Activated gamma-delta T cell treated with Interleukin-2 at 50 U/mL for 16 hours (primary cell): Measurements from ENCODE around the gene EGFLAM.
A peak's percentile ranks its signal among the peaks of the same experiment; 100 is the strongest.
"Not testable (repeated sequence)": the region's sequence is repeated elsewhere in the genome, so short reads cannot be mapped to it uniquely, and the experiment has no call there.

Experiments
- DNase-seq: peaks from one replicate; pipeline ENCODE4 v3.0.0-alpha.2; 2020

EGFLAM gene

DNA sequence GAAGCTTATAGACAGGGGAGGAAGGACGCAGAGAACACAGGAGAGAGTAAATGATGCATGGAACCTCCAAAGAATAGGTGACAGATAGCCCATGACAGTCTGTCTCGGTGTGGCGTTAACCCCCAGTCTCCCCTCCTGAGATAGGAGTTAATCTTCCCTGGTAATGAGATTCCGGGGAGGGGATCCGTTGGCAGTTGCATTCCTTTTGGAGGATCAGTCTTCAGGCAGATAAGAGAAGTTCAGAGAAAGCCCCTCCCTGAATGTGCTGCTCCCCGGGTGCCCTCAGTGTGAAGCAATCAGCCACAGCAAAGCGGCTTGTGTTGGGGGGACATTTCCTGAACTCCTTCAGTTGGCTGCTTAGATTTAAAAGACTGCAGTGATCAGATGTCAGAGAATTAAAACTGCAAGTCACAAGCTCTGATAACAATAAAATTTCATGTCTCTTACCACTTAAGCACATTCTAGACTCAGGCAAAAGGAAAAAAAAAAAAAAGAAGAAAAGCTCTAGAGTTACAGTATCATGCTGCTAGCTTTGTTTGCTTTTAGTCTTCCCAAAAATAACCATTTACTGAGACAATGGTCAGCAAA lies 121.1 kb downstream of the EGFLAM start:
- no peak for DNase-seq

- DNase-seq = no peak
These were observed 122.2 kb downstream of the EGFLAM start for GRCh38 chr5:38380537-38380936.

GRCh38 chr5:38381361-38381760 lies 123.0 kb downstream of the EGFLAM start:
- DNase-seq = no peak

DNA sequence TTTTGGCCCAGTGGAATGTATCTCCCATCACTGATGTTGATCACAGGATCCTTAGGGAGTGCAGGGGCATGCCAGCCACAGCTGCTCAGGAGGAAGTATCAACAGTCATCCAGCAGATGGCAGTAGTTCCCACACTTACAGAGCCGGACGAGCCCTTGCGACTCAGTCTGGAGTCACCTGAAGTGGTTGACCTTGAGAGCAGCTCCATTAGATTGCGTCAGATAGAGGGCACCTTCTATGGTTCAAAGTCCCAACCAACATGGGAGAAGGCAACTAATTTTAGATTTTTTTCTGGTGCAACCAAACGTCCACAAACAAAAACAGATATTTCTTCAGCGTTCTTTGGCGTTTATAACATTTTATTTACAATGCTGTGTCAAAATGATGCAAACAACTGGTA lies 124.5 kb downstream of the EGFLAM start:
- peak; percentile 16 for DNase-seq

- no peak for DNase-seq
These were observed 125.3 kb downstream of the EGFLAM start for GRCh38 chr5:38383701-38384100.

DNA sequence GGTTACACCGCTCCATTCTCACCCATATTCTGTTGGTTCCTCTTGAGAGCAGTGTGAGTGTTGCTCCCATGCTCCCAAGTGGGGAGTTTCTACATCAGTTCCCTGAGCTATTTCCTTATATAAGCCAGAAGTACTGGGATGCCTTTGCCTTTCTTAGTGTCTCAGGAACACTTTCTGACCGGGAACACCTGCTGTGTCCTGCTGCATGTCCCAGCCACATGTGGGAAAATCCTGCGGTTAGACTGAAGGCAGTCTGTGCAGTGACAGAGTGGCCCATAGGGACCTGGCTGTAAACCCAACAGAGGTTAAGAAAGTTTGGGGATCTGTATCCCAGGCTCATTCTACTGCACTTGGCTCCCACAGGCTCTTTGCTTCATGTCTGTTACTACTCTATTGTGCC lies 126.0 kb downstream of the EGFLAM start:
- no peak for DNase-seq

DNA sequence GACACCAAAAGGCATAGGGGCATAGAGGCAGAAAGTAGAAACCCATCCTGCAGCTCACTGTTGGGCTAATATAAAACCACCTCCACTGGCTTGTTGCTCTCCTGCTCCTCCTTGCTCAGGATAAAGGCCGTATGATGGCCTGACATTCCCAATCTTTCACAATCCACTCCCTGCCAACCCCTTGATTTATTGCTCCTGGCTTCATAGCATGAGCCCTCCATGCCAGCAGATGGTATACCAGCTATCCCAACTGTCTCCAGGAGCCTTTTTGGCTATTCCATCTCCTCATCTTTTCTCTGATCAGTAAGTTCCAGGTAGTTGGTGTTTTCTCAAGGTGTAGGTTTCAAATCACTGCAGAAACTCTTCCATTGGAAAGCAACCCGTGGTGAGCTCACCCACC lies 128.8 kb downstream of the EGFLAM start:
- DNase-seq = no peak

DNA sequence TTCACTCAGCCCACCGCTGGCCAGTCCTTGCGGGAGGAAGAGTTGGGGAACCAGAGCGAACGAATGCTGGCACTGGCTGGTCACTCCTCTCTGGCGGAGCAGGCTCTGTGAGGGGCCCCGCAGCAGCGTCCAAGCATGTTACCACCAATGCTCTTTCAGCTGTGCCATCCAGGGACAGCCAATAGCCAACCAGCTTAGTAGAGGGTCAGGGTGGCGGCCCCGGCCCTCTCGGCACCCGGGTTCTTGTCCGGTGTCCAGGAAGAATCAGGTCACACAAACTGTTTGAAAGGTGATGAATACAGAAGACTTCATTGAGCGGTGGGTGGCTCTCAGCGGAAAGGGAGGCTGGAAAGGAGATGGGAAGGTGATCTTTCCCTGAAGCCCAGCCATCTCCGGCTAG lies 135.3 kb downstream of the EGFLAM start:
- no peak for DNase-seq

DNA sequence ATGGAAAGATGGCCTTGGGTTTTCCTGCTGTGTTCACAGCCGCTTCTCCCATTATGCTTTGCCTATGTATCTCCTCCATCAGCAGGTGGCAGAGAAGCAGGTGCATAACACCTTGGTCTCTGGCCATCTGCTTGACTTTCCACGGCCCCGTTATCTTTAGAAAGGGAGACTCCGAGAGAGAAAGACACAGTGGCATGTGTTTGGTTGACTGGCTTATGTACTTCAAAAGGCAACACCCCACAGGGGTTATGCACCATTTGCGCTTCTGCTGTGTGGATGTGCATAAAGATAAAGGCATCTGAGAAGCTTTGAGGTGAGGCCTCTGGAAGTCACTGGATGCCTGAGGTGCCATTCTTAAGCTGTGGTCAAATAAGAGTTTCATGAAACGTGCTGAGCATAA lies 138.4 kb downstream of the EGFLAM start:
- DNase-seq = no peak

DNA sequence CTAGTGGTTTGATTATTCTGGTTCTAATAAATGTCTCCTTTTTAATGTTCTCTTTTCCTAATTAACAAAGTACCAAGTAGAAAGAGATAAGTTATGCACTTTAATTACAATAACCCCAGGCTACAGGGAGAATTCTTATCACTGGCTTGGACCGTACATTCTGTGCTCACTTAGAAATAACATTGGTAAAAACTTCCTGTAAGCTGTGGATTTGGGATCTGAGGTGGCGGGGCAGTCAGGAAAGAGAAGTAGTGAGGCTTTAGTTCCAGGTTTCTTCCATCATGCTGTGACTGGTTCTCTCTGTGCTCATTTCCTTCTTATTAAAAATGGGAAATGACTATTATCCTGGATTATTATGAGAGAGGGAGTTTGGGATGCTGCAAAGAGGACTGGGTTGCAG lies 142.0 kb downstream of the EGFLAM start:
- no peak for DNase-seq

- no peak for DNase-seq
These were observed 142.8 kb downstream of the EGFLAM start for GRCh38 chr5:38401145-38401544.

DNA sequence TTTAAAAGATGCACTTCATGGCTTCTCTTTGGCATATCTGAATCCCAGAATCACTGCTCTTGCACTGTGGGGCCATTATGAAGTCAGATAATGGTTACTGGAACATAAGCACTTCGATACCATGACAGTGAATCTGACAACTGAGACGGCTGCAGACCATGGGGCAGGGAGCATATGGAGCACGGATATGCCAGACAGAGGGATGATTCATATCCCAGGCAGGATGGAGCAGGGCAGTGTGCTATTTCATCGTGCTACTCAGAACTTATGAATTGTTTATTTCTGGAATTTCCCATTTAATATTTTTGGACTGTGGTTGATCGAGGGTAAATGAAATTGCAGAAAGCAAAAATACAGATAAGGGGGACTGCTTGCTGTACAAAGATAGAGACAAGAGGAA lies 145.0 kb downstream of the EGFLAM start:
- DNase-seq = no peak

DNA sequence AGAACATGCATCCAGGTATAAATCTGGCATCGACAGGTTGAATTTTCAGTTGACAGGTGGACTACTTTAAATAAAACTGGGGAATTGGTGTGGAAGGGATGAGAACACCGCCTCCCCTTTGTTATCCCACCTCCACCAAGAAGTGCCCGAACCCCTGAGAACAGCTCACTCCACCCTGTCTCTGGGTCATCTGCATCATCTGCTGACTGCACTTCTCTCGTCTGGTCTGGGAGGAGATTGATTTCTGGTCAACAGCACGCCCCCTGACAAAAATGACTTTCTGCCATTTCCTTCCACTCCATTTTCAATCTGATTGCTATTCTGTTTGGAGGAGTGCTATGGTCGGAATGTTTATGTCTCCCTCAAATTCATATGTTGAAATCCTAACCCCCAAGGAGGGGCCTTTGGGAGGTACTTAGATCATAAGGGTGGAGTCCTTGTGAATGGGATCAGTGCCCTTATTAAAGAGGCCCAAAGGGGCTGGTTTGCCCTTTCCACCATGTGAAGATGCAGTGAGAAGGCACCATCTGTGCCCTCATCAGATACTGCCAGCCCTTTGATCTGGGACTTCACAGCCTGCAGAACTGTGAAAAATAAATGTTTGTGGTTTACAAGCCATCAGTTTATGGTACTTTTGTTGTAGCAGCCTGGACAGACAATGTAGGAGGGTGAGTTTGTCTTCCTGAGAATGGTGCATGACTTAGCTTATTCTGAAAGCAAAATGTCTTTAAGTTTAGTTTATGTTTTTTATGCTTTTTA lies 145.7 kb downstream of the EGFLAM start:
- DNase-seq = no peak

DNA sequence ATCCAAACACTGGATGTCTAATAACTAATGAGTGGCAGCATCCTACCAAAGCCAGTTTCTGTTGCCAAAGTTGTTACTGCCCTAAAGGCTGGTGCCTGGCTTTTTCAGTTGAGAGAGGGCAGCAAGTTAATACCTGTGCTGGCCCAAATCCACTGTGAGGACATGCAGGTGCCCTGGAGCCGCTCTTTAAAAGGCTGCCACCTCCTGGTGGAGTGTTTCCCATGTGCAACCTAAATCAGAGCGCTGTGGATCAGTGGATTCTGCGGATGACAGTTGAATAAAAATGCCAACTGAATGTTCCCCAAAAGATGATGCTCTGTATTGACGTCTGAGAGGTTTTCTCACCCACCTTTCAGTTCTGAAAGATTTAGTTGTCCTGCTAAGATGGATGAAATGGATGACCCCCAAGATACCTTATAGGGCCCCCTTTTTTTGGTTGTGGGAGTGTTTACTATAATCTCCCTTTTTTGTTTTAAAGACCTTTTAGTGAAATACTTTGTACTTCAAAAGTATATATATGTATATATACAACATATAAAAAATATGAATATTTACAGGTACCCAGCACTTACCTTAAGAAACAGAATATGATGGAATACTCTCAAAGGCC lies 146.4 kb downstream of the EGFLAM start:
- DNase-seq = no peak

DNA sequence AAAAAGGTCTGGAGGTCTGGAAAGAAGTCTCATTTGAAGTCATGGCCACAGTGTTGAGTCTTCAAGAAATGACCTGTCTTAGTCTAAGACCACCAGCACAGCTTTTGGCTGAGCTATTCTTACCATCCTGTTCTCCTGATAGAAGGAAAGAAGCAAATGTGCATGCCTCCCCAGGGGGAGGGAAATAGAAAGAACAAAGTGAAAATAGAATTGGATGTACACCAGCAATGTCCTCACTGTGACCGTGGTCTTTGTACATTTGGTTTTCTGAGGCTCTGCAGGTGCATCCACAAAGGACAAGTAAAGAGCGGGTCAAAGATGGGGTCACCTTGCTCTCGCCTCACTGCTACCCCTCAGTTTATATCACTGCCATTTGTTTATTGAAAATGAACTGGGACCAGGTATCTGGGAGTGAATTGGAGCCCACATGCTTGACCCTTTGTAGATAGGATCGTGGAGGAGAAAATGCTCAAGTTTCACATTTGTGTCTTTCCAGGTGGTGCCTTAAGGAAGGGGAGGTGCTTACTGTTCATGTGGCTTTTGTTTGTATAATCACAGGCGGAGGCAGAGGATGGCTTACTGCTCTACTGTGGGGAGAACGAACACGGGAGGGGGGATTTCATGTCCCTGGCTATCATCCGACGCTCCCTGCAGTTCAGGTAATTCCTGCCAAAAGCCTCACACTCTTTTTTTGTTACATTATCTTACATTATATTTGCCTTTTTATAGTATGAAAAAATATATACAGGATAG lies 150.3 kb downstream of the EGFLAM start:
- no peak for DNase-seq

GRCh38 chr5:38410304-38410990 lies 152.1 kb downstream of the EGFLAM start:
- no peak for DNase-seq

GRCh38 chr5:38413696-38414095 lies 155.3 kb downstream of the EGFLAM start:
- no peak for DNase-seq

DNA sequence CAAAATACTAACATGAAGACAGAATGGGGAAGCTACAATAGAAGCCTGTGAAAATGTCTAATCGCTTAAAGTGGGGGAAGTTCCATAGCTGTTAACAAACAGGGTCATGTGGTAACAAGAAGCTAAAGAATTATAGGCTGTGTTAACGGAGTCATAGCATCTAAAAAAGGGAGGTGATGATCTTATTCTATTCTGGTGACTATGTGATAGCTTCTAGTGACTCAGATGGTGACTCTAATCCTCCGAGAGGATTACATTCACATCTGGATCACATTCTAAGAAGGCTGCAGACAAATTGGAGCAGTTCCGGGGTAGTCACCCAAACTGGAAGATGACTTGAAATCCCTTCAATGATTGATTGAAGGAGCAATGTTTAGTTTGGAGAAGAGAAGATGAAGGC lies 156.0 kb downstream of the EGFLAM start:
- no peak for DNase-seq

- DNase-seq = not testable (repeated sequence)
These were observed 157.4 kb downstream of the EGFLAM start for GRCh38 chr5:38415772-38416171.

GRCh38 chr5:38417658-38418017 lies 159.3 kb downstream of the EGFLAM start:
- no peak for DNase-seq

DNA sequence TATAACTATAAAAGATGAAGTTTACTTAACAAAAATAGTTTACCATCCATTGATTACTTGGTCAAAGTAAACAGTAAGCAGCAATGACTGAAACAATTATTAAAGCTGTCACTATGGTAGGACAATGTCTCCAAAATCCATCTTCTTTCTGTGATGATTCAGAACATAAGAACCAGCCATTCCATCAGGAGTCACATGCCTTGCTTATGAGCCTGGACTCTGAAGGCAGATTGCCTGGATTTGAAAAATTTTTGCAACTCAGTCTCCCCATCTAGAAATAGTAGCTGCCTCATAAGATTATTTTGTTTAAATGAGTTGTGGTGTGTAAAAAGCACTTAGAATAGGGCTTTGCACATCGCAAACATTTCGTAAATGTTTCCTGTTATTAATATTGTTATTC lies 161.9 kb downstream of the EGFLAM start:
- no peak for DNase-seq

- DNase-seq = no peak
These were observed 162.5 kb downstream of the EGFLAM start for GRCh38 chr5:38420691-38421390.

DNA sequence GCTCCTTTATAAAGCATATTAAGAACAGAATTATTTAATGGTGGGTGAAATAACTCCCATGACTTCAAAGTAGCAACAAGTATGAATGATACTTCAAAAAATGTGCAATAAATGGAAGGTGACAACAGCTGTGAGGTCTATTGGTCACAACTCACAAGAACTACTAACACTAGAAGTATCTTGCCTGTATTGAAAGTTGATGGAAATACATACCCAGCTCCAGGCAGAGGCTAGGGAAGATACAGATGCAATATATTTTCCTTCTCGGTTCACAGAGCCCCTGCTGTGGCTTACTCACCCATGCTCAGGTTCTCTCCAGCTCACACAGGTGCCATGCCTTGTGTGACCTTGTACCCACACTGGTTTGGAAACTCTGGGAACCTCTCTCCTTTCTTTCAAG lies 164.3 kb downstream of the EGFLAM start:
- no peak for DNase-seq
